IMR-90 (cell line): Measurements from ENCODE around the gene SPATS2L. TPM values are rescaled to one million over a fixed set of nuclear protein-coding genes. Genes with fewer than 3 reads are reported as not detected.
A peak's percentile ranks its signal among the peaks of the same experiment; 100 is the strongest.

ENCODE experiments used
- ATAC-seq: fragments of 200-7000 bp; cut with Tn5 transposase; 2 replicates; pipeline ENCODE4 v1.9.1; 2020; ENCODE audit warnings: low read depth, mild to moderate bottlenecking, moderate library complexity
- BruUV-seq: library from RNA; stranded (reverse); fragments of 400-500 nt; replicated peaks from 2 replicates; lab custom pipeline; 2021; lab: Mats Ljungman, UMichigan
- CTCF ChIA-PET: fragments of 300-600 bp; formaldehyde crosslinking; extraction: SDS; loops from one replicate; lab custom pipeline; 2021; ENCODE audit warnings: antibody characterized with exemption; lab: Yijun Ruan, JAX
- POLR2A ChIA-PET: fragments of 300-600 bp; sonication (Branson Sonifier 250); formaldehyde crosslinking; loops from one replicate; lab custom pipeline; 2022; ENCODE audit warnings: antibody characterized with exemption; ENCODE audit not compliant: unreplicated experiment; lab: Charles Lee
- DNase-seq: peaks from one replicate; pipeline ENCODE4 v3.0.0; 2013
- H2AFZ ChIP-seq: replicated peaks from 2 replicates; pipeline ENCODE3; 2013; ENCODE audit warnings: low read length, mild to moderate bottlenecking; ENCODE audit not compliant: poor library complexity
- H2AK5ac ChIP-seq: 2 replicates; pipeline ENCODE4 v1.6.1; 2013; ENCODE audit warnings: low read depth, low read length, inconsistent platforms
- H2AK9ac ChIP-seq: replicated peaks from 2 replicates; pipeline ENCODE3; 2013; ENCODE audit warnings: mild to moderate bottlenecking, low read depth, low read length, moderate library complexity; ENCODE audit not compliant: poor library complexity
- H2BK120ac ChIP-seq: 2 replicates; pipeline ENCODE4 v1.6.1; 2013; ENCODE audit warnings: low read depth, low read length, inconsistent platforms
- H2BK15ac ChIP-seq: 3 replicates; pipeline ENCODE4 v1.6.1; 2013; ENCODE audit warnings: low read depth, low read length, inconsistent platforms
- H2BK20ac ChIP-seq: 2 replicates; pipeline ENCODE4 v1.6.1; 2013; ENCODE audit warnings: low read depth, mild to moderate bottlenecking, inconsistent platforms, low read length, moderate library complexity
- H2BK5ac ChIP-seq: 2 replicates; pipeline ENCODE4 v1.6.1; 2013; ENCODE audit warnings: mild to moderate bottlenecking, low read depth, low read length, inconsistent platforms; ENCODE audit not compliant: poor library complexity, severe bottlenecking
- H3K14ac ChIP-seq: replicated peaks from 2 replicates; pipeline ENCODE4 v1.6.1; 2013; ENCODE audit warnings: low read depth, low read length, inconsistent platforms
- H3K18ac ChIP-seq: 2 replicates; pipeline ENCODE4 v1.6.1; 2013; ENCODE audit warnings: low read depth, low read length, control low read depth
- H3K23ac ChIP-seq: 2 replicates; pipeline ENCODE4 v1.6.1; 2013; ENCODE audit warnings: low read depth, low read length, inconsistent platforms
- H3K27ac ChIP-seq: 2 replicates; pipeline ENCODE4 v1.5.1; 2013; ENCODE audit warnings: mild to moderate bottlenecking, control low read depth, low read length; ENCODE audit not compliant: insufficient read depth
- H3K27me3 ChIP-seq: 2 replicates; pipeline ENCODE4 v1.6.1; 2013; ENCODE audit warnings: low read length; ENCODE audit not compliant: control insufficient read depth, insufficient read depth
- H3K36me3 ChIP-seq: 2 replicates; pipeline ENCODE4 v1.6.1; 2013; ENCODE audit warnings: low read length, mixed read lengths; ENCODE audit not compliant: control insufficient read depth, insufficient read depth
- H3K4ac ChIP-seq: 2 replicates; pipeline ENCODE4 v1.6.1; 2013; ENCODE audit warnings: low read depth, low read length, inconsistent platforms
- H3K4me1 ChIP-seq: 2 replicates; pipeline ENCODE4 v1.6.1; 2013; ENCODE audit warnings: low read length, mixed read lengths; ENCODE audit not compliant: control insufficient read depth, insufficient read depth
- H3K4me2 ChIP-seq: 2 replicates; pipeline ENCODE4 v1.6.1; 2013; ENCODE audit warnings: low read depth, mild to moderate bottlenecking, control low read depth, low read length, moderate library complexity
- H3K4me3 ChIP-seq: 2 replicates; pipeline ENCODE4 v1.5.1; 2013; ENCODE audit warnings: low read depth, mild to moderate bottlenecking, control low read depth, low read length, moderate library complexity; ENCODE audit not compliant: insufficient read depth
- H3K56ac ChIP-seq: 2 replicates; pipeline ENCODE4 v1.6.1; 2013; ENCODE audit warnings: low read length, inconsistent platforms; ENCODE audit not compliant: insufficient read depth; ENCODE audit errors: extremely low read depth
- H3K79me1 ChIP-seq, 2 experiments: 2 replicates each; pipeline ENCODE4 v1.6.1; 2013; ENCODE audit warnings: low read length in 2 of 2, inconsistent platforms in 1 of 2, low read depth in 1 of 2
- H3K9ac ChIP-seq: 2 replicates; pipeline ENCODE4 v1.6.1; 2013; ENCODE audit warnings: low read depth, low read length, control low read depth
- H3K9me1 ChIP-seq: 2 replicates; pipeline ENCODE4 v1.6.1; 2013; ENCODE audit warnings: low read length, inconsistent platforms; ENCODE audit not compliant: insufficient read depth
- H3K9me3 ChIP-seq: 2 replicates; pipeline ENCODE4 v1.6.1; 2013; ENCODE audit warnings: low read length; ENCODE audit not compliant: control insufficient read depth, insufficient read depth
- H4K20me1 ChIP-seq: 2 replicates; pipeline ENCODE4 v1.6.1; 2013; ENCODE audit warnings: low read length, inconsistent platforms; ENCODE audit not compliant: insufficient read depth
- H4K5ac ChIP-seq: 2 replicates; pipeline ENCODE4 v1.6.1; 2013; ENCODE audit warnings: mild to moderate bottlenecking, low read depth, low read length, control low read depth
- H4K8ac ChIP-seq, 2 experiments: 2 replicates each; pipeline ENCODE4 v1.6.1; 2013; ENCODE audit warnings: low read depth in 2 of 2, low read length in 2 of 2, control low read depth in 1 of 2, inconsistent platforms in 1 of 2
- H4K91ac ChIP-seq: 2 replicates; pipeline ENCODE4 v1.6.1; 2013; ENCODE audit warnings: low read depth, low read length, inconsistent platforms; ENCODE audit not compliant: insufficient read depth
- BHLHE40 ChIP-seq: fragments of 150-350 bp; IDR thresholded peaks from 2 replicates; pipeline ENCODE4 v1.6.1; 2016; ENCODE audit warnings: mild to moderate bottlenecking, low read depth, low read length
- CEBPB ChIP-seq: IDR thresholded peaks from 2 replicates; pipeline ENCODE4 v1.6.1; 2012; ENCODE audit warnings: low read depth, low read length, improper control_type of control experiment
- CHD1 ChIP-seq: IDR thresholded peaks from 2 replicates; pipeline ENCODE4 v1.6.1; 2012; ENCODE audit warnings: low read depth, low read length, improper control_type of control experiment
- CTCF ChIP-seq: conservative IDR thresholded peaks from 2 replicates; pipeline ENCODE4 v1.5.1; 2012; ENCODE audit warnings: mild to moderate bottlenecking, low read depth, low read length, improper control_type of control experiment
- ELK1 ChIP-seq: fragments of 150-350 bp; IDR thresholded peaks from 2 replicates; pipeline ENCODE4 v1.6.1; 2016; ENCODE audit warnings: low read depth, mild to moderate bottlenecking, low read length, moderate library complexity, borderline replicate concordance
- FOS ChIP-seq: fragments of 150-350 bp; IDR thresholded peaks from 2 replicates; pipeline ENCODE4 v1.6.1; 2016; ENCODE audit warnings: low read depth, low read length
- MAFK ChIP-seq: IDR thresholded peaks from 2 replicates; pipeline ENCODE4 v1.6.1; 2012; ENCODE audit warnings: low read depth, low read length, improper control_type of control experiment
- MAZ ChIP-seq: IDR thresholded peaks from 2 replicates; pipeline ENCODE4 v1.6.1; 2012; ENCODE audit warnings: low read depth, mild to moderate bottlenecking, low read length, improper control_type of control experiment, moderate library complexity, borderline replicate concordance
- MXI1 ChIP-seq: IDR thresholded peaks from 2 replicates; pipeline ENCODE4 v1.6.1; 2012; ENCODE audit warnings: low read depth, mild to moderate bottlenecking, low read length, moderate library complexity, borderline replicate concordance
- NFE2L2 ChIP-seq: fragments of 150-350 bp; IDR thresholded peaks from 2 replicates; pipeline ENCODE4 v1.6.1; 2016; ENCODE audit warnings: low read depth, mild to moderate bottlenecking, low read length
- POLR2A ChIP-seq: IDR thresholded peaks from 2 replicates; pipeline ENCODE4 v1.6.1; 2012; ENCODE audit warnings: mild to moderate bottlenecking, low read depth, low read length
- RAD21 ChIP-seq: IDR thresholded peaks from 2 replicates; pipeline ENCODE4 v1.6.1; 2012; ENCODE audit warnings: low read length, improper control_type of control experiment
- RCOR1 ChIP-seq: IDR thresholded peaks from 2 replicates; pipeline ENCODE4 v1.6.1; 2012; ENCODE audit warnings: mild to moderate bottlenecking, low read length, improper control_type of control experiment; ENCODE audit not compliant: insufficient replicate concordance
- RFX5 ChIP-seq: IDR thresholded peaks from 2 replicates; pipeline ENCODE4 v1.8.0; 2012; ENCODE audit warnings: low read depth, mild to moderate bottlenecking, low read length, moderate library complexity
- SMC3 ChIP-seq: fragments of 150-350 bp; IDR thresholded peaks from 2 replicates; pipeline ENCODE4 v1.6.1; 2016; ENCODE audit warnings: low read depth, mild to moderate bottlenecking, antibody characterized with exemption, low read length, moderate library complexity
- WGBS, 2 experiments: methylation state at CpG; one replicate each; pipeline versions ENCODE4 v1.1.5 to v1.1.7; 2013; ENCODE audit warnings: missing lambda C conversion rate in 2 of 2; ENCODE audit not compliant: insufficient read length in 1 of 2; ENCODE audit errors: extremely low coverage in 2 of 2; 5-methylcytosine and 5-hydroxymethylcytosine counted together
- dilution Hi-C: fragments of 300-500 bp; cut with HindIII; formaldehyde crosslinking; loops from one replicate; pipeline ENCODE4 v1.14.3; 2018; ENCODE audit warnings: low sequenced_read_pairs; ENCODE audit not compliant: unreplicated experiment
- in situ Hi-C: fragments of 300-500 bp; cut with MboI; formaldehyde crosslinking; loops from 3 replicates; pipeline ENCODE4 v1.14.3; 2019; ENCODE audit warnings: low sequenced_read_pairs, inconsistent platforms, mixed read lengths
- intact Hi-C: fragments of 100-400 bp; cut with micrococcal nuclease; formaldehyde crosslinking; loops from 2 replicates; pipeline ENCODE4 v1.10.0; 2022
- polyA plus RNA-seq, 3 experiments: library from polyadenylated mRNA; depleted of rRNA; stranded (reverse); fragments of >200 nt; gene quantifications; 2 replicates each; pipeline ENCODE4 v1.2.3, GENCODE V29; 2012; ENCODE audit warnings: low replicate concordance in 1 of 3
- total RNA-seq: library from RNA; depleted of rRNA; stranded (reverse); fragments of >200 nt; gene quantifications from 2 replicates; pipeline ENCODE4 v1.2.3, GENCODE V29; 2012
- TF ChIP-seq, protein P1 (sequence below): fragments of 150-350 bp; IDR thresholded peaks from 2 replicates; pipeline ENCODE4 v1.6.1; 2017; ENCODE audit warnings: mild to moderate bottlenecking, antibody characterized with exemption, low read length, low read depth

Gene SPATS2L
- total and polyA plus RNA-seq, 2 of the 4 experiments (the other 2 are of a cell fraction): 118 to 155 TPM

GRCh38 chr2:200258881-200259576 lies 47.5 kb upstream of the SPATS2L start:
- H3K4me3 ChIP-seq: no peak overlapping the region
- WGBS, 2 experiments: no CpG with 5 or more reads among the region's 7 CpGs
- no peak overlapping the region for H4K91ac ChIP-seq
- dilution Hi-C loops: no loop called here
- CTCF ChIA-PET: interaction anchor here (0.6 kb wide), 1 partner anchor 617 kb away, joined by 3 read pairs; no protein-coding TSS in a partner anchor
- H3K4ac ChIP-seq: no peak overlapping the region
- no peak overlapping the region for H4K8ac ChIP-seq
- no peaks in the 10 kb centered on the region for H3K36me3 ChIP-seq
- H3K79me1 ChIP-seq: no peaks in the 10 kb centered on the region
- ATAC-seq: no peak
- TF ChIP-seq CTCF (no peak), FOS (no peak), MAZ (no peak), RFX5 (no peak), POLR2A (no peak), BHLHE40 (no peak), NFE2L2 (no peak), RCOR1 (no peak), ELK1 (no peak), CHD1 (no peak), CEBPB (no peak), MXI1 (no peak), RAD21 (no peak), SMC3 (no peak), MAFK (no peak)
- TF ChIP-seq, protein P1, sequence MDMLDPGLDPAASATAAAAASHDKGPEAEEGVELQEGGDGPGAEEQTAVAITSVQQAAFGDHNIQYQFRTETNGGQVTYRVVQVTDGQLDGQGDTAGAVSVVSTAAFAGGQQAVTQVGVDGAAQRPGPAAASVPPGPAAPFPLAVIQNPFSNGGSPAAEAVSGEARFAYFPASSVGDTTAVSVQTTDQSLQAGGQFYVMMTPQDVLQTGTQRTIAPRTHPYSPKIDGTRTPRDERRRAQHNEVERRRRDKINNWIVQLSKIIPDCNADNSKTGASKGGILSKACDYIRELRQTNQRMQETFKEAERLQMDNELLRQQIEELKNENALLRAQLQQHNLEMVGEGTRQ: no peak
- no peaks in the 10 kb centered on the region for H4K20me1 ChIP-seq
- H2AK9ac ChIP-seq: no peak overlapping the region
- H3K4me2 ChIP-seq: no peak overlapping the region
- BruUV-seq: no TSS peak
- H2BK15ac ChIP-seq: no peak overlapping the region
- H3K27ac ChIP-seq: no peak overlapping the region
- no peak overlapping the region for H2AFZ ChIP-seq
- no peak overlapping the region for H4K5ac ChIP-seq
- POLR2A ChIA-PET: no interaction called here
- no peak overlapping the region for H3K9ac ChIP-seq
- no peak overlapping the region for H2AK5ac ChIP-seq
- no peak overlapping the region for H3K18ac ChIP-seq
- no peak overlapping the region for H2BK120ac ChIP-seq
- H3K14ac ChIP-seq: no peak overlapping the region; the same call in 1 of the 2 replicates
- 0 out of 2 replicates have a peak, but pooled peaks cover 4% of the 10 kb centered on the region for H3K9me1 ChIP-seq
- H2BK5ac ChIP-seq: no peak overlapping the region
- peak; percentile 49 for DNase-seq
- intact Hi-C loops: no loop called here
- H2BK20ac ChIP-seq: no peak overlapping the region
- peaks cover 4% of the 10 kb centered on the region; the same call in 1 of the 2 replicates for H3K4me1 ChIP-seq
- no peaks in the 10 kb centered on the region for H3K9me3 ChIP-seq
- H3K23ac ChIP-seq: no peak overlapping the region
- no peaks in the 10 kb centered on the region for H3K27me3 ChIP-seq
- no peak overlapping the region for H3K56ac ChIP-seq
- in situ Hi-C loops: no loop called here
